PC-9 (cell line): ENCODE measurements around the gene IL3RA. TPM values are rescaled to one million over a fixed set of nuclear protein-coding genes. Genes with fewer than 3 reads are reported as not detected.
"Not testable (repeated sequence)": the region's sequence is repeated elsewhere in the genome, so short reads cannot be mapped to it uniquely, and the experiment has no call there.

ENCODE experiments used
- BruUV-seq: library from RNA; stranded (reverse); fragments of 400-500 nt; replicated peaks from 2 replicates; lab custom pipeline; 2021; lab: Mats Ljungman, UMichigan
- CTCF ChIA-PET: fragments of 300-600 bp; sonication (Branson Sonifier 250); formaldehyde crosslinking; loops from one replicate; lab custom pipeline; 2022; ENCODE audit warnings: antibody characterized with exemption; lab: Charles Lee
- POLR2A ChIA-PET: fragments of 300-600 bp; sonication (Branson Sonifier 250); formaldehyde crosslinking; loops from one replicate; lab custom pipeline; 2022; ENCODE audit warnings: antibody characterized with exemption; ENCODE audit not compliant: unreplicated experiment; lab: Charles Lee
- DNase-seq, 2 experiments: peaks; one replicate each; pipeline versions ENCODE4 v3.0.0 to v3.0.0-alpha.2; 2015 to 2022; ENCODE audit warnings: mixed read lengths in 1 of 2
- H2AFZ ChIP-seq: fragments of 200-600 bp; sonication (generic); 2 replicates; pipeline ENCODE4 v1.8.1; 2017; ENCODE audit warnings: antibody characterized with exemption
- H3F3A ChIP-seq: fragments of 200-600 bp; sonication (generic); 2 replicates; pipeline ENCODE4 v1.8.1; 2017; ENCODE audit warnings: antibody characterized with exemption, mild to moderate bottlenecking, low read depth; ENCODE audit not compliant: insufficient read depth
- H3K27ac ChIP-seq: fragments of 200-600 bp; sonication (generic); 2 replicates; pipeline ENCODE4 v1.6.1; 2016; ENCODE audit warnings: mixed run types
- H3K27me3 ChIP-seq: fragments of 200-600 bp; sonication (generic); 2 replicates; pipeline ENCODE4 v1.6.1; 2016; ENCODE audit warnings: low read depth, mixed run types; ENCODE audit not compliant: insufficient read depth
- H3K36me3 ChIP-seq: fragments of 200-600 bp; sonication (generic); 2 replicates; pipeline ENCODE4 v1.6.1; 2016; ENCODE audit warnings: low read depth, mixed run types
- H3K4me1 ChIP-seq: fragments of 200-600 bp; sonication (generic); replicated peaks from 2 replicates; pipeline ENCODE4 v1.6.1; 2016; ENCODE audit warnings: mixed run types; ENCODE audit not compliant: insufficient read depth
- H3K4me2 ChIP-seq: fragments of 200-600 bp; sonication (generic); 2 replicates; pipeline ENCODE4 v1.6.1; 2017; ENCODE audit warnings: mixed run types
- H3K4me3 ChIP-seq: fragments of 200-600 bp; sonication (generic); 2 replicates; pipeline ENCODE4 v1.6.1; 2016; ENCODE audit warnings: mixed run types
- H3K79me2 ChIP-seq: fragments of 200-600 bp; sonication (generic); 2 replicates; pipeline ENCODE4 v1.6.1; 2017; ENCODE audit warnings: low read depth, mixed run types
- H3K9me2 ChIP-seq: fragments of 200-600 bp; sonication (generic); 2 replicates; pipeline ENCODE4 v1.8.1; 2017; ENCODE audit warnings: mild to moderate bottlenecking; ENCODE audit not compliant: insufficient read depth
- H3K9me3 ChIP-seq: fragments of 200-600 bp; sonication (generic); 2 replicates; pipeline ENCODE4 v1.8.1; 2016; ENCODE audit warnings: low read depth; ENCODE audit not compliant: insufficient read depth
- H4K20me1 ChIP-seq: fragments of 200-600 bp; sonication (generic); 2 replicates; pipeline ENCODE4 v1.8.1; 2017; ENCODE audit not compliant: insufficient read depth
- CTCF ChIP-seq: fragments of 200-600 bp; sonication (generic); conservative IDR thresholded peaks from 2 replicates; pipeline ENCODE4 v1.6.1; 2017; ENCODE audit warnings: mixed run types, antibody characterized with exemption, mild to moderate bottlenecking, moderate library complexity
- EZH2 ChIP-seq: fragments of 200-600 bp; sonication (generic); IDR thresholded peaks from 2 replicates; pipeline ENCODE4 v1.8.0; 2017; ENCODE audit warnings: antibody characterized with exemption, low read depth
- intact Hi-C: fragments of 100-400 bp; cut with micrococcal nuclease; formaldehyde crosslinking; loops from one replicate; pipeline ENCODE4 v1.10.0; 2022; ENCODE audit not compliant: unreplicated experiment
- total RNA-seq: library from RNA; stranded (reverse); gene quantifications from 2 replicates; pipeline ENCODE4 v1.2.3, GENCODE V29; 2021

The IL3RA gene
- total RNA-seq, 1 experiment from 2014 or later, result not detected

GRCh38 chrX:1292575-1293290 lies 43.9 kb upstream of the IL3RA start:
- no peaks in the 10 kb centered on the region for H3K9me2 ChIP-seq
- H3K27ac ChIP-seq, result no peak overlapping the region
- intact Hi-C loops, result no loop called here
- H3K4me2 ChIP-seq, result no peak overlapping the region
- H3K79me2 ChIP-seq, result no peaks in the 10 kb centered on the region
- BruUV-seq, result no TSS peak
- POLR2A ChIA-PET, result no interaction called here
- no peak for DNase-seq
- H3K4me1 ChIP-seq, result no peaks in the 10 kb centered on the region
- H2AFZ ChIP-seq, result no peak overlapping the region
- CTCF ChIA-PET, result no interaction called here
- no peaks in the 10 kb centered on the region for H3K9me3 ChIP-seq
- 0 out of 2 replicates have a peak, but pooled peaks cover 6% of the 10 kb centered on the region for H3F3A ChIP-seq
- no peaks in the 10 kb centered on the region for H3K36me3 ChIP-seq
- no peaks in the 10 kb centered on the region for H4K20me1 ChIP-seq
- no peak overlapping the region for H3K4me3 ChIP-seq
- H3K27me3 ChIP-seq, result no peaks in the 10 kb centered on the region
- TF ChIP-seq EZH2 (no peak), CTCF (no peak)

- intact Hi-C loops, result no loop called here
These were observed 42.1 kb upstream of the IL3RA start for GRCh38 chrX:1294301-1295067.

DNA sequence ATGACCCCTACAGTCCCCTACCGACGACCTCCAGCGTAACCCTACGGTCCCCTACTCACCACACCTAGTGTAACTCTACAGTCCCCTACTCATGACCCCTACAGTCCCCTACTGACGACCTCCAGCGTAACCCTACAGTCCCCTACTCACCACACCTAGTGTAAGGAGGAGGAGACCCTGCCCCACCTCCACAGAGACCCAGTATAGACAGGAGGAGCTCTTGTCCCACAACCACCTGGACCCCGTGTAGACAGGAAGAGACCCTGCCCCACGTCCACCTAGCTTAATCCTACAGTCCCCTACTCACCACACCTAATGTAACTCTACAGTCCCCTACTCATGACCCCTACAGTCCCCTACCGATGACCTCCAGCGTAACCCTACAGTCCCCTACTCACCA lies 41.0 kb upstream of the IL3RA start:
- TF ChIP-seq CTCF (no peak), EZH2 (no peak)
- no peaks in the 10 kb centered on the region for H3K36me3 ChIP-seq
- H3K4me3 ChIP-seq, result no peak overlapping the region
- intact Hi-C loops, result no loop called here
- no peaks in the 10 kb centered on the region for H3K4me1 ChIP-seq
- no peaks in the 10 kb centered on the region for H3K27me3 ChIP-seq
- H3K9me3 ChIP-seq, result no peaks in the 10 kb centered on the region
- H3K4me2 ChIP-seq, result no peak overlapping the region
- H3K27ac ChIP-seq, result no peak overlapping the region
- H4K20me1 ChIP-seq, result no peaks in the 10 kb centered on the region
- no peaks in the 10 kb centered on the region for H3K9me2 ChIP-seq
- POLR2A ChIA-PET, result no interaction called here
- BruUV-seq, result no TSS peak
- H3F3A ChIP-seq, result no peaks in the 10 kb centered on the region
- no peak overlapping the region for H2AFZ ChIP-seq
- H3K79me2 ChIP-seq, result no peaks in the 10 kb centered on the region
- CTCF ChIA-PET, result no interaction called here
- DNase-seq, result no peak

More at GRCh38 chrX:1294301-1295067, 42.1 kb upstream of the IL3RA start:
- POLR2A ChIA-PET, result no interaction called here
- H3K9me2 ChIP-seq, result no peaks in the 10 kb centered on the region
- H2AFZ ChIP-seq, result no peak overlapping the region
- TF ChIP-seq EZH2 (no peak), CTCF (no peak)
- no peaks in the 10 kb centered on the region for H3K36me3 ChIP-seq
- CTCF ChIA-PET, result no interaction called here
- DNase-seq, result peak in 1 of 2 experiments; percentile 39
- no peak overlapping the region for H3K27ac ChIP-seq
- no peaks in the 10 kb centered on the region for H4K20me1 ChIP-seq
- no peak overlapping the region for H3K4me3 ChIP-seq
- no peaks in the 10 kb centered on the region for H3F3A ChIP-seq
- H3K4me2 ChIP-seq, result no peak overlapping the region
- H3K9me3 ChIP-seq, result no peaks in the 10 kb centered on the region
- H3K79me2 ChIP-seq, result no peaks in the 10 kb centered on the region
- no peaks in the 10 kb centered on the region for H3K27me3 ChIP-seq
- H3K4me1 ChIP-seq, result no peaks in the 10 kb centered on the region
- BruUV-seq, result no TSS peak

DNA sequence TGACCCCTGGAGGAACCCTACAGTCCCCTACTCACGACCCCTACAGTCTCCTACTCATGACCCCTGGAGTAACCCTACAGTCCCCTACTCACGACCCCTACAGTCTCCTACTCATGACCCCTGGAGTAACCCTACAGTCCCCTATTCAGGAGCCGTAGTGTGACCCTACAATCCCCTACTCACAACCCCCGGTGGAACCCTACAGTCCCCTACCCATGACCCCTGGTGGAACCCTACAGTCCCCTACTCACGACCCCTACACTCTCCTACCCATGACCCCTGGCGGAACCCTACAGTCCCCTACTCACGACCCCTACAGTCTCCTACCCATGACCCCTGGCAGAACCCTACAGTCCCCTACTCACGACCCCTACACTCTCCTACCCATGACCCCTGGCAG lies 39.0 kb upstream of the IL3RA start:
- H2AFZ ChIP-seq, H3K27me3 ChIP-seq, BruUV-seq, H3K79me2 ChIP-seq, H3K27ac ChIP-seq, H3K4me3 ChIP-seq, H3F3A ChIP-seq, H3K9me3 ChIP-seq, H3K36me3 ChIP-seq, DNase-seq, H3K4me2 ChIP-seq, H3K9me2 ChIP-seq, CTCF ChIA-PET, intact Hi-C loops, H4K20me1 ChIP-seq, POLR2A ChIA-PET, H3K4me1 ChIP-seq: not testable (repeated sequence)
